Endothelial cell of umbilical vein (primary cell): Measurements from ENCODE around the gene SLC2A4. TPM values are rescaled to one million over a fixed set of nuclear protein-coding genes. Genes with fewer than 3 reads are reported as not detected.

Experiments
- BruUV-seq: library from RNA; stranded (reverse); fragments of 400-500 nt; replicated peaks from 2 replicates; lab custom pipeline; 2021; lab: Mats Ljungman, UMichigan
- CTCF ChIA-PET: fragments of 300-600, 350-600 bp; sonication (Branson Sonifier 250); formaldehyde crosslinking; loops from one replicate; lab custom pipeline; 2021; ENCODE audit warnings: antibody characterized with exemption, inconsistent platforms; lab: Charles Lee
- POLR2A ChIA-PET: fragments of 300-600, 350-600 bp; sonication (Branson Sonifier 250); formaldehyde crosslinking; loops from one replicate; lab custom pipeline; 2021; ENCODE audit warnings: antibody characterized with exemption, inconsistent platforms; lab: Charles Lee
- DNase-seq: peaks from one replicate; pipeline ENCODE4 v3.0.0-alpha.2; 2011; ENCODE audit warnings: low read depth, low spot score
- FAIRE-seq: peaks from 2 replicates; lab custom pipeline; 2011; peaks lifted over from hg19 to GRCh38; lab: Jason Lieb, UNC
- H2AFZ ChIP-seq: 2 replicates; pipeline ENCODE4 v1.6.0; 2012; ENCODE audit warnings: low read depth, low read length, control low read depth, inconsistent platforms
- H3K27ac ChIP-seq: 2 replicates; pipeline ENCODE4 v1.5.1; 2011; ENCODE audit warnings: low read depth, mild to moderate bottlenecking, control low read depth, low read length, moderate library complexity; ENCODE audit not compliant: insufficient read depth
- H3K27me3 ChIP-seq, 2 experiments: 2 replicates each; pipeline versions ENCODE4 v1.6.0 to v1.6.1; 2011; ENCODE audit warnings: low read length in 2 of 2, mixed read lengths in 1 of 2; ENCODE audit not compliant: control insufficient read depth in 2 of 2, insufficient read depth in 2 of 2
- H3K36me3 ChIP-seq, 2 experiments: 2 replicates in 1 of 2; 3 replicates in 1 of 2; pipeline ENCODE4 v1.5.1; 2011; ENCODE audit warnings: low read length in 2 of 2, mild to moderate bottlenecking in 1 of 2, moderate library complexity in 1 of 2; ENCODE audit not compliant: control insufficient read depth in 2 of 2, insufficient read depth in 2 of 2; ENCODE audit errors: extremely low read depth in 1 of 2
- H3K4me1 ChIP-seq: 3 replicates; pipeline ENCODE4 v1.5.1; 2011; ENCODE audit warnings: mild to moderate bottlenecking, low read length; ENCODE audit not compliant: control insufficient read depth, insufficient read depth; ENCODE audit errors: extremely low read depth
- H3K4me2 ChIP-seq: 2 replicates; pipeline ENCODE4 v1.6.1; 2011; ENCODE audit warnings: low read length, control low read depth, mixed read lengths; ENCODE audit not compliant: insufficient read depth
- H3K4me3 ChIP-seq, 3 experiments: fragments of 200-600 bp in 1 of 3; sonication (generic), shearing (Covaris generic) in 1 of 3; replicated peaks in 1 of 3; 2 replicates each; pipeline ENCODE4 v1.5.1; 2011 to 2016; ENCODE audit warnings: control low read depth in 3 of 3, low read length in 3 of 3, mild to moderate bottlenecking in 2 of 3, inconsistent platforms in 1 of 3, low read depth in 1 of 3, moderate library complexity in 1 of 3; ENCODE audit not compliant: insufficient read depth in 1 of 3
- H3K79me2 ChIP-seq: 2 replicates; pipeline ENCODE4 v1.6.0; 2012; ENCODE audit warnings: low read length, inconsistent platforms; ENCODE audit not compliant: control insufficient read depth, insufficient read depth
- H3K9ac ChIP-seq: replicated peaks from 2 replicates; pipeline ENCODE3; 2011; ENCODE audit warnings: low read length, control low read depth; ENCODE audit not compliant: insufficient read depth; ENCODE audit errors: extremely low read depth
- H3K9me1 ChIP-seq: replicated peaks from 3 replicates; pipeline ENCODE4 v1.6.0; 2011; ENCODE audit warnings: mild to moderate bottlenecking, low read length; ENCODE audit not compliant: control insufficient read depth, insufficient read depth; ENCODE audit errors: extremely low read depth
- H3K9me3 ChIP-seq: replicated peaks from 2 replicates; pipeline ENCODE4 v1.5.1; 2012; ENCODE audit warnings: low read length, inconsistent platforms; ENCODE audit not compliant: control insufficient read depth, insufficient read depth
- H4K20me1 ChIP-seq: replicated peaks from 2 replicates; pipeline ENCODE3; 2011; ENCODE audit warnings: mild to moderate bottlenecking, low read length; ENCODE audit not compliant: control insufficient read depth, insufficient read depth; ENCODE audit errors: extremely low read depth
- EZH2 ChIP-seq: IDR thresholded peaks from 2 replicates; pipeline ENCODE4 v1.6.1; 2012; ENCODE audit warnings: borderline replicate concordance, low read depth, mild to moderate bottlenecking, moderate library complexity, low read length, inconsistent platforms; ENCODE audit not compliant: severe bottlenecking
- FOS ChIP-seq: IDR thresholded peaks from 2 replicates; pipeline ENCODE4 v1.6.1; 2011; ENCODE audit warnings: mild to moderate bottlenecking, low read length, moderate library complexity, borderline replicate concordance; ENCODE audit not compliant: insufficient read depth
- GATA2 ChIP-seq: IDR thresholded peaks from 2 replicates; pipeline ENCODE4 v1.7.0; 2011; ENCODE audit warnings: low read depth, mild to moderate bottlenecking, moderate library complexity, mixed read lengths, low read length; ENCODE audit not compliant: insufficient read length, insufficient read depth
- JUN ChIP-seq: IDR thresholded peaks from 2 replicates; pipeline ENCODE4 v1.6.1; 2011; ENCODE audit warnings: borderline replicate concordance, low read depth; ENCODE audit not compliant: insufficient read length, insufficient read depth
- MAX ChIP-seq: IDR thresholded peaks from 2 replicates; pipeline ENCODE4 v1.6.1; 2011; ENCODE audit not compliant: insufficient read depth, insufficient read length
- MYC ChIP-seq: IDR thresholded peaks from one replicate; pipeline ENCODE4 v1.6.1; 2011; ENCODE audit warnings: mild to moderate bottlenecking, low read depth, low read length
- POLR2A ChIP-seq: IDR thresholded peaks from 2 replicates; pipeline ENCODE4 v1.6.1; 2012; ENCODE audit warnings: low read depth, mild to moderate bottlenecking, control low read depth, low read length
- POLR2AphosphoS5 ChIP-seq: IDR thresholded peaks from 2 replicates; pipeline ENCODE4 v1.6.1; 2012; ENCODE audit warnings: low read depth, mild to moderate bottlenecking, control low read depth, low read length, moderate library complexity; ENCODE audit not compliant: insufficient read depth
- dilution Hi-C: fragments of 300-500 bp; cut with MboI; formaldehyde crosslinking; loops from one replicate; pipeline ENCODE4 v1.15.0; 2019; ENCODE audit warnings: low sequenced_read_pairs; ENCODE audit not compliant: extremely low pct_ligation_motif_present
- intact Hi-C: fragments of 100-400 bp; cut with micrococcal nuclease; formaldehyde crosslinking; loops from one replicate; pipeline ENCODE4 v1.10.0; 2022
- polyA plus RNA-seq, 4 experiments: library from polyadenylated mRNA; depleted of rRNA in 3 of 4; stranded (reverse) in 3 of 4; unstranded in 1 of 4; fragments of >200 nt; gene quantifications; 2 replicates each; pipeline versions ENCODE4 v1.2.1 to v1.2.3, GENCODE V29; 2011 to 2012; ENCODE audit warnings: missing spikeins in 1 of 4
- total RNA-seq: library from RNA; stranded (reverse); gene quantifications from 2 replicates; pipeline ENCODE4 v1.2.3, GENCODE V29; 2021
- TF ChIP-seq, protein P1 (sequence below), 2 donors: IDR thresholded peaks; 1 replicate in 1 of 2; 2 replicates in 1 of 2; pipeline ENCODE4 v1.5.1; 2011; ENCODE audit warnings: low read length in 2 of 2, mild to moderate bottlenecking in 2 of 2, moderate library complexity in 2 of 2, control low read depth in 1 of 2, inconsistent platforms in 1 of 2, low read depth in 1 of 2; ENCODE audit not compliant: insufficient read depth in 1 of 2; ENCODE audit errors: extremely low read depth in 1 of 2

SLC2A4 gene
- total and polyA plus RNA-seq, 2 donors (not counting 3 experiments of a cell fraction or from before 2014, with no cell fraction given), result 0.12 TPM; not detected in 1

GRCh38 chr17:7248796-7249195, 32.7 kb upstream of the SLC2A4 start:
- intact Hi-C loops, result no loop called here
- Histone ChIP-seq H3K4me2 (no peak overlapping the region), H3K4me3 (no peak overlapping the region), H3K27me3 (no peaks in the 10 kb centered on the region), H3K4me1 (peaks cover 23% of the 10 kb centered on the region), H3K79me2 (peaks cover 62% of the 10 kb centered on the region), H3K9me3 (no peaks in the 10 kb centered on the region), H3K9ac (no peak overlapping the region), H3K9me1 (no peaks in the 10 kb centered on the region), H3K27ac (no peak overlapping the region), H4K20me1 (no peaks in the 10 kb centered on the region), H2AFZ (no peak overlapping the region), H3K36me3 (peaks cover 4 to 16% of the 10 kb centered on the region in 2 experiments)
- no TSS peak for BruUV-seq
- no peak for TF ChIP-seq EZH2
- TF ChIP-seq FOS, result no peak
- no peak for TF ChIP-seq GATA2
- TF ChIP-seq JUN, result no peak
- no peak for TF ChIP-seq MYC
- TF ChIP-seq, protein P1, sequence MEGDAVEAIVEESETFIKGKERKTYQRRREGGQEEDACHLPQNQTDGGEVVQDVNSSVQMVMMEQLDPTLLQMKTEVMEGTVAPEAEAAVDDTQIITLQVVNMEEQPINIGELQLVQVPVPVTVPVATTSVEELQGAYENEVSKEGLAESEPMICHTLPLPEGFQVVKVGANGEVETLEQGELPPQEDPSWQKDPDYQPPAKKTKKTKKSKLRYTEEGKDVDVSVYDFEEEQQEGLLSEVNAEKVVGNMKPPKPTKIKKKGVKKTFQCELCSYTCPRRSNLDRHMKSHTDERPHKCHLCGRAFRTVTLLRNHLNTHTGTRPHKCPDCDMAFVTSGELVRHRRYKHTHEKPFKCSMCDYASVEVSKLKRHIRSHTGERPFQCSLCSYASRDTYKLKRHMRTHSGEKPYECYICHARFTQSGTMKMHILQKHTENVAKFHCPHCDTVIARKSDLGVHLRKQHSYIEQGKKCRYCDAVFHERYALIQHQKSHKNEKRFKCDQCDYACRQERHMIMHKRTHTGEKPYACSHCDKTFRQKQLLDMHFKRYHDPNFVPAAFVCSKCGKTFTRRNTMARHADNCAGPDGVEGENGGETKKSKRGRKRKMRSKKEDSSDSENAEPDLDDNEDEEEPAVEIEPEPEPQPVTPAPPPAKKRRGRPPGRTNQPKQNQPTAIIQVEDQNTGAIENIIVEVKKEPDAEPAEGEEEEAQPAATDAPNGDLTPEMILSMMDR (IDR thresholded peaks at IDR 0.05; ENCODE audit: extremely low read depth in 1 of 2, insufficient read depth in 1 of 2, low read depth in 1 of 2, low read length in 2 of 2), result no peak
- no peak for TF ChIP-seq POLR2A
- no peak for TF ChIP-seq MAX
- no peak for TF ChIP-seq POLR2AphosphoS5
- dilution Hi-C loops, result no loop called here
- ChIA-PET POLR2A (no interaction called here), CTCF (no interaction called here)
- FAIRE-seq, result no peak
- DNase-seq, result no peak
